Naive thymus-derived CD4-positive, alpha-beta T cell (primary cell): Measurements from ENCODE around the gene CLTB. TPM values are rescaled to one million over a fixed set of nuclear protein-coding genes. Genes with fewer than 3 reads are reported as not detected.

Experiments
- ATAC-seq: fragments of 150-1000 bp; cut with Tn5 transposase; 2 replicates; pipeline ENCODE4 v1.10.0; 2021; ENCODE audit warnings: mild to moderate bottlenecking, moderate library complexity
- CTCF ChIA-PET: fragments of 350-600 bp; sonication (Branson Sonifier 250); formaldehyde crosslinking; loops from one replicate; lab custom pipeline; 2021; ENCODE audit warnings: antibody characterized with exemption; lab: Charles Lee
- POLR2A ChIA-PET: fragments of 350-600 bp; sonication (Branson Sonifier 250); formaldehyde crosslinking; loops from one replicate; lab custom pipeline; 2021; ENCODE audit warnings: antibody characterized with exemption, inconsistent platforms; lab: Charles Lee
- DNase-seq, 9 donors: peaks; one replicate each; pipeline versions ENCODE4 v3.0.0 to v3.0.0-alpha.2; 2020 to 2022; ENCODE audit warnings: mixed read lengths in 1 of 9
- H3K27ac ChIP-seq: one replicate; pipeline ENCODE4 v1.7.0; 2013; ENCODE audit warnings: mild to moderate bottlenecking, low read depth, low read length, moderate library complexity
- H3K27me3 ChIP-seq, 2 donors: one replicate each; pipeline ENCODE4 v1.7.0; 2013; ENCODE audit warnings: low read length in 2 of 2, mild to moderate bottlenecking in 2 of 2, moderate library complexity in 2 of 2; ENCODE audit not compliant: control insufficient read depth in 2 of 2, insufficient read depth in 2 of 2
- H3K36me3 ChIP-seq, 3 experiments: 1 replicate in 2 of 3; 2 replicates in 1 of 3; pipeline ENCODE4 v1.7.0; 2013; ENCODE audit warnings: low read length in 3 of 3, mild to moderate bottlenecking in 3 of 3, moderate library complexity in 1 of 3; ENCODE audit not compliant: insufficient read depth in 3 of 3, control insufficient read depth in 2 of 3
- H3K4me1 ChIP-seq, 2 donors: one replicate each; pipeline ENCODE4 v1.7.0; 2013; ENCODE audit warnings: low read length in 2 of 2, mild to moderate bottlenecking in 2 of 2, moderate library complexity in 1 of 2; ENCODE audit not compliant: control insufficient read depth in 2 of 2, insufficient read depth in 2 of 2
- H3K4me3 ChIP-seq: 2 replicates; pipeline ENCODE4 v1.7.0; 2013; ENCODE audit warnings: mild to moderate bottlenecking, low read length
- H3K9me3 ChIP-seq, 3 experiments: 1 replicate in 2 of 3; 2 replicates in 1 of 3; pipeline ENCODE4 v1.7.0; 2013; ENCODE audit warnings: low read length in 3 of 3; ENCODE audit not compliant: control insufficient read depth in 2 of 3
- H3K27ac Mint-ChIP-seq, 9 donors: one replicate each; pipeline ENCODE4 v1.8.0; 2020 to 2022; ENCODE audit warnings: mixed read lengths in 9 of 9, mild to moderate bottlenecking in 8 of 9, moderate library complexity in 5 of 9, inconsistent platforms in 2 of 9
- H3K27me3 Mint-ChIP-seq, 5 donors: one replicate each; pipeline ENCODE4 v1.8.0; 2021 to 2022; ENCODE audit warnings: mixed read lengths in 5 of 5, mild to moderate bottlenecking in 1 of 5
- H3K36me3 Mint-ChIP-seq, 5 donors: one replicate each; pipeline ENCODE4 v1.8.0; 2020 to 2022; ENCODE audit warnings: mixed read lengths in 5 of 5, mild to moderate bottlenecking in 3 of 5, inconsistent platforms in 1 of 5
- H3K4me1 Mint-ChIP-seq, 7 donors: one replicate each; pipeline ENCODE4 v1.8.0; 2020 to 2022; ENCODE audit warnings: mixed read lengths in 7 of 7, mild to moderate bottlenecking in 3 of 7, inconsistent platforms in 1 of 7
- H3K4me3 Mint-ChIP-seq, 10 donors: one replicate each; pipeline ENCODE4 v1.8.0; 2020 to 2022; ENCODE audit warnings: mild to moderate bottlenecking in 10 of 10, mixed read lengths in 10 of 10, moderate library complexity in 6 of 10, inconsistent platforms in 2 of 10
- H3K9me3 Mint-ChIP-seq, 11 donors: one replicate each; pipeline ENCODE4 v1.8.0; 2020 to 2022; ENCODE audit warnings: mixed read lengths in 11 of 11, mild to moderate bottlenecking in 4 of 11, inconsistent platforms in 1 of 11, moderate library complexity in 1 of 11
- intact Hi-C, 2 donors: fragments of 100-400 bp; cut with micrococcal nuclease; formaldehyde crosslinking; loops; one replicate each; pipeline ENCODE4 v1.15.1; 2023
- polyA plus RNA-seq, 2 donors: library from polyadenylated mRNA; unstranded; fragments of 300-500 nt; fragmentation: Illumina TruSeq; gene quantifications; one replicate each; pipeline ENCODE4 v1.2.3, GENCODE V29; 2021
- total RNA-seq, 6 experiments: library from RNA in 5 of 6; stranded (reverse) in 5 of 6; gene quantifications; 1 replicate in 5 of 6; 2 replicates in 1 of 6; pipeline ENCODE4 v1.2.3 and lab custom pipeline; 2021 to 2026

The CLTB gene
- total and polyA plus RNA-seq, 7 experiments from 2014 or later, result 30.6 to 90.9 (median 66.9) TPM

DNA sequence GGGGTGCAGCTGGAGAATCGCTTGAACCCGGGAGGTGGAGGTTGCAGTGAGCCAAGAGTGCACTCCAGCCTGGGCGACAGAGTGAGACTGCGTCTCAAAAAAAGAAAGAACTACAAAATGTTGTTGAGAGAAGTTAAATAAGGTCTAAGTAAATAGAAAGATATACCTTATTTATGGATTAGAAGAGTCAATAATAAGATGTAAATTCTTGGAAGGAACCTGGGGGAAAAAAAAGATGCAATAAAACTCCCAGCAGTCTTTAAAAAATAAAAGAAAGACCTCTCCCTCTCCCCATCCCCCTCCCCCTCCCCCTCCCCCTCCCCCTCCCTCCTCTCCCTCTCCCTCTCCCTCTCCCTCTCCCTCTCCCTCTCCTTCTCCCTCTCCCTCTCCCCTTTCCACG, 16.4 kb upstream of the CLTB start:
- CTCF ChIA-PET, result no interaction called here
- POLR2A ChIA-PET, result no interaction called here
- no peak overlapping the region for H3K4me3 ChIP-seq
- Mint-ChIP-seq H3K4me3 (no peak overlapping the region), H3K4me1 (peaks cover 7 to 18% (median 15%) of the 10 kb centered on the region in 7 donors), H3K27ac (no peak overlapping the region), H3K36me3 (peaks cover 0 to 5% (median 0%) of the 10 kb centered on the region in 5 donors), H3K9me3 (peaks cover 0 to 8% (median 0%) of the 10 kb centered on the region in 11 donors), H3K27me3 (peaks cover 0 to 12% (median 6%) of the 10 kb centered on the region in 5 donors)
- ATAC-seq (no peak), DNase-seq (no peak)
- H3K4me1 ChIP-seq, result peaks cover 0 to 5% of the 10 kb centered on the region in 2 donors
- intact Hi-C loops, result no loop called here
- H3K9me3 ChIP-seq, result no peaks in the 10 kb centered on the region
- no peaks in the 10 kb centered on the region for H3K27me3 ChIP-seq
- H3K27ac ChIP-seq, result no peak overlapping the region
- H3K36me3 ChIP-seq, result no peaks in the 10 kb centered on the region

DNA sequence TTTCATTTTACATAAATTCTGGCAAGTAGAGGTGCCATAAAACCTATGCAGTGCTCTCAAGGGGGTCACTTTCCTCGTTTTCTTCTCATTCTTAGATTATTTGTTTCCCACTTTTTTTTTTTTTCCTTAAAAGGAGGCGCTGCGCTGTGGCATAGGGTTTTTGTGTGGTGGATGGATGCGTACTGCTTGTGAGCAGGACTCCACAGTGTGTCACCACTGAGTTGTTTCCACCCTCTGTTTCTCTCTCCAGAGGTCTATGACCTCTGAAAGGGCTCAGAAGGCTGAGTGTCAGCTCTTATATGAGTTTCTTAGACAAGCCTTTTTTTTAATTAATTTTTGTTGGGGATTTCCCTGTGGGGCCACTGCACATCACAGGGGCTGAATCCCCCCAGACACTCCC, 13.6 kb upstream of the CLTB start:
- Histone ChIP-seq H3K36me3 (no peaks in the 10 kb centered on the region), H3K4me1 (no peaks in the 10 kb centered on the region), H3K27ac (no peak overlapping the region), H3K4me3 (no peak overlapping the region), H3K27me3 (no peaks in the 10 kb centered on the region), H3K9me3 (no peaks in the 10 kb centered on the region)
- DNase-seq, result no peak
- intact Hi-C loops, result no loop called here
- no peak overlapping the region for H3K27ac Mint-ChIP-seq
- peaks cover 0 to 15% (median 6%) of the 10 kb centered on the region in 5 donors for H3K27me3 Mint-ChIP-seq
- POLR2A ChIA-PET, result no interaction called here
- no peak overlapping the region for H3K4me3 Mint-ChIP-seq
- H3K4me1 Mint-ChIP-seq, result peaks cover 0 to 10% (median 6%) of the 10 kb centered on the region in 7 donors
- CTCF ChIA-PET, result interaction anchor here (1.8 kb wide), 1 partner anchor 18 kb away, joined by 4 read pairs; no protein-coding TSS in a partner anchor
- ATAC-seq, result no peak
- H3K36me3 Mint-ChIP-seq, result peaks cover 0 to 3% (median 0%) of the 10 kb centered on the region in 5 donors
- peaks cover 0 to 14% (median 2%) of the 10 kb centered on the region in 11 donors for H3K9me3 Mint-ChIP-seq

- CTCF ChIA-PET, result no interaction called here
- no peak overlapping the region for H3K27ac Mint-ChIP-seq
Measured at GRCh38 chr5:176427971-176428370, 11.6 kb upstream of the CLTB start.

DNA sequence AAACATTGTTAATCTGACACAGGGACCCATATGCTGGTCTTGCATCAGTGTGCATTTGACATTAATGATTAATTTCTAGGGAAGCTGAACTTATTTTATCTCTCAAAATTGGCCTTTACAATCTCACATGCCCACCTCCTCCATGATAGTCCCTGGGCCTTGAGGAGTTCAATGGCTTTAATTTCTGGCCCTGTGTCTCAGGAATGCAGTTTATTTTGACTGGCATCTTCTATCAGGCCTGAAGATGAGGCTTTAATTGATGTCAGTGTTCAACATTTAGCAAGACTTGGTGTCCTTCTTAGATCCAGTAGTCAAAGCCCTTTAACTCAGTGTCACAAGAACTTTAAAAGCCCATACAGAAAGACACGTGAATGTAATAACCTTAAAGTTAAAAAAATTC, 10.5 kb upstream of the CLTB start:
- H3K36me3 Mint-ChIP-seq, result peaks cover 0 to 3% (median 0%) of the 10 kb centered on the region in 5 donors
- H3K4me1 Mint-ChIP-seq, result peaks cover 0 to 10% (median 6%) of the 10 kb centered on the region in 7 donors
- H3K4me3 Mint-ChIP-seq, result no peak overlapping the region
- H3K36me3 ChIP-seq, result no peaks in the 10 kb centered on the region
- no peak overlapping the region for H3K4me3 ChIP-seq
- POLR2A ChIA-PET, result interaction anchor here (0.6 to 0.7 kb wide), 2 partner anchors 49 to 110 kb away, joined by 3 read pairs; partner anchors contain the start of gene RNF44
- no peak for DNase-seq
- H3K27ac Mint-ChIP-seq, result no peak overlapping the region
- H3K9me3 Mint-ChIP-seq, result peaks cover 0 to 6% (median 0%) of the 10 kb centered on the region in 11 donors
- H3K27me3 Mint-ChIP-seq, result peaks cover 0 to 27% (median under 1%) of the 10 kb centered on the region in 5 donors
- H3K27me3 ChIP-seq, result no peaks in the 10 kb centered on the region
- H3K4me1 ChIP-seq, result no peaks in the 10 kb centered on the region
- intact Hi-C loops, result no loop called here
- ATAC-seq, result no peak
- CTCF ChIA-PET, result interaction anchor here (0.7 kb wide), 1 partner anchor 234 kb away, joined by 8 read pairs; no protein-coding TSS in a partner anchor
- H3K9me3 ChIP-seq, result no peaks in the 10 kb centered on the region
- no peak overlapping the region for H3K27ac ChIP-seq

More at GRCh38 chr5:176427971-176428370, 11.6 kb upstream of the CLTB start:
- peaks cover 0 to 22% (median 6%) of the 10 kb centered on the region in 5 donors for H3K27me3 Mint-ChIP-seq
- Histone ChIP-seq H3K4me1 (no peaks in the 10 kb centered on the region), H3K27me3 (no peaks in the 10 kb centered on the region), H3K9me3 (no peaks in the 10 kb centered on the region), H3K4me3 (no peak overlapping the region), H3K36me3 (no peaks in the 10 kb centered on the region), H3K27ac (no peak overlapping the region)
- H3K4me3 Mint-ChIP-seq, result no peak overlapping the region
- H3K4me1 Mint-ChIP-seq, result peaks cover 0 to 10% (median 6%) of the 10 kb centered on the region in 7 donors
- H3K36me3 Mint-ChIP-seq, result peaks cover 0 to 3% (median 0%) of the 10 kb centered on the region in 5 donors
- POLR2A ChIA-PET, result interaction anchor here (0.6 kb wide), 1 partner anchor 116 kb away, joined by 6 read pairs; no protein-coding TSS in a partner anchor
- ATAC-seq, result no peak
- intact Hi-C loops, result no loop called here
- H3K9me3 Mint-ChIP-seq, result peaks cover 0 to 14% (median 2%) of the 10 kb centered on the region in 11 donors
- no peak for DNase-seq

GRCh38 chr5:176425791-176426190, 9.5 kb upstream of the CLTB start:
- ATAC-seq, result no peak
- Histone ChIP-seq H3K9me3 (no peaks in the 10 kb centered on the region), H3K36me3 (no peaks in the 10 kb centered on the region), H3K27me3 (no peaks in the 10 kb centered on the region), H3K4me3 (no peak overlapping the region), H3K27ac (no peak overlapping the region), H3K4me1 (no peaks in the 10 kb centered on the region)
- H3K27me3 Mint-ChIP-seq, result peaks cover 0 to 35% (median 0%) of the 10 kb centered on the region in 5 donors
- peaks cover 0 to 7% (median 0%) of the 10 kb centered on the region in 11 donors for H3K9me3 Mint-ChIP-seq
- ChIA-PET CTCF (no interaction called here), POLR2A (no interaction called here)
- intact Hi-C loops, result no loop called here
- H3K4me1 Mint-ChIP-seq, result peaks cover 0 to 9% (median 6%) of the 10 kb centered on the region in 7 donors
- H3K36me3 Mint-ChIP-seq, result peaks cover 0 to 4% (median 0%) of the 10 kb centered on the region in 5 donors
- no peak overlapping the region for H3K27ac Mint-ChIP-seq
- H3K4me3 Mint-ChIP-seq, result no peak overlapping the region
- DNase-seq, result no peak

DNA sequence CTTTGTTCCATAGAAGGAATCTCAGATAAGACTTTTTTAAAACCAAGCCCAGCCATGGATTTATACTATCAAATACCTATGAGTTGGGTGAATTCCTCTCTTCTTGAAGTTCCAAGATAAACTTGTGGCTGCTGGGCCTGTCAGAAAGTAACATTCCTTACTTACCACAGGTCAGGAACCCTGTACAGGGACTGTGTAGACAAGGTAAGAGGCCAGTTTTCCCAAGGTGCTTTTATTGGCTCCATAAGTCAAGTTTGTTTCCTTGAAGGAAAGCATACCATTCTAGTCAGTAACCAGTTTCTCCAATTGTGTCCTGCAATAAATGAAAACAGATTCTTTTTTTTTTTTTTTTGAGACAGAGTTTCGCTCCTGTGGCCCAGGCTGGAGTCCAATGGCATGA, 8.8 kb upstream of the CLTB start:
- Histone ChIP-seq H3K4me1 (no peaks in the 10 kb centered on the region), H3K9me3 (no peaks in the 10 kb centered on the region), H3K27ac (no peak overlapping the region), H3K4me3 (no peak overlapping the region), H3K36me3 (no peaks in the 10 kb centered on the region), H3K27me3 (no peaks in the 10 kb centered on the region)
- ATAC-seq, result no peak
- ChIA-PET CTCF (no interaction called here), POLR2A (no interaction called here)
- Mint-ChIP-seq H3K4me1 (peaks cover 0 to 3% (median under 1%) of the 10 kb centered on the region in 7 donors), H3K36me3 (peaks cover 0 to 4% (median 0%) of the 10 kb centered on the region in 5 donors), H3K9me3 (peaks cover 0 to 10% (median 0%) of the 10 kb centered on the region in 11 donors), H3K27ac (no peak overlapping the region), H3K4me3 (no peak overlapping the region), H3K27me3 (peaks cover 0 to 37% (median 0%) of the 10 kb centered on the region in 5 donors)
- intact Hi-C loops, result no loop called here
- no peak for DNase-seq

DNA sequence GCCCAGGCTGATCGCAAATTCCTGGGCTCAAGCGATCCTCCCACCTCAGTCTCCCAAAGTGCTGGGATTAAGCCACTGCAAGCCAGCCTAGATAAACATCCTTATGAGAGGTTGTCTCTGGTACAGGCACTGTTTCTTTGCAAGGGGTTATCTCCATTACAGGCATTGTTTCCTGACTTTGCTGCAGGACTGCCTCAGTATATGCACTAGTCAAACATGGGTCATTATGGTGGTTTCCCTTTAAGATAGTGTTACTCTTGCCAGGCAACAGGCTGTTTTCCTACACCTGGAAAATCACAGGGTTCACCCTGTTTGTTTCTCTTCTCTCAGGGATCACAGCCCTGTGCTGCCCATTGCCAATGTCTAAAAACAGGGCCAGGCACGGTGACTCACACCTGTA, 7.8 kb upstream of the CLTB start:
- CTCF ChIA-PET, result interaction anchor here (0.5 kb wide), 1 partner anchor 91 kb away, joined by 4 read pairs; no protein-coding TSS in a partner anchor
- H3K36me3 ChIP-seq, result no peaks in the 10 kb centered on the region
- Mint-ChIP-seq H3K36me3 (peaks cover 0 to 4% (median 0%) of the 10 kb centered on the region in 5 donors), H3K9me3 (peaks cover 0 to 10% (median 0%) of the 10 kb centered on the region in 11 donors), H3K4me1 (peaks cover 0 to 2% (median 0%) of the 10 kb centered on the region in 7 donors), H3K4me3 (no peak overlapping the region), H3K27ac (no peak overlapping the region), H3K27me3 (peaks cover 0 to 44% (median 0%) of the 10 kb centered on the region in 5 donors)
- no peaks in the 10 kb centered on the region for H3K4me1 ChIP-seq
- no peaks in the 10 kb centered on the region for H3K9me3 ChIP-seq
- intact Hi-C loops, result no loop called here
- H3K27ac ChIP-seq, result no peak overlapping the region
- DNase-seq (no peak), ATAC-seq (no peak)
- no peak overlapping the region for H3K4me3 ChIP-seq
- POLR2A ChIA-PET, result no interaction called here
- H3K27me3 ChIP-seq, result no peaks in the 10 kb centered on the region
